Suppressor macrophage treated with lipopolysaccharide for 1 hour (primary cell): ENCODE measurements around the gene APOLD1.
"Not testable (repeated sequence)": the region's sequence is repeated elsewhere in the genome, so short reads cannot be mapped to it uniquely, and the experiment has no call there.

Experiments used
- DNase-seq, 3 donors: peaks; one replicate each; pipeline ENCODE4 v3.0.0-alpha.2; 2020 to 2022

The APOLD1 gene, protein sequence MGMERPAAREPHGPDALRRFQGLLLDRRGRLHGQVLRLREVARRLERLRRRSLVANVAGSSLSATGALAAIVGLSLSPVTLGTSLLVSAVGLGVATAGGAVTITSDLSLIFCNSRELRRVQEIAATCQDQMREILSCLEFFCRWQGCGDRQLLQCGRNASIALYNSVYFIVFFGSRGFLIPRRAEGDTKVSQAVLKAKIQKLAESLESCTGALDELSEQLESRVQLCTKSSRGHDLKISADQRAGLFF

DNA sequence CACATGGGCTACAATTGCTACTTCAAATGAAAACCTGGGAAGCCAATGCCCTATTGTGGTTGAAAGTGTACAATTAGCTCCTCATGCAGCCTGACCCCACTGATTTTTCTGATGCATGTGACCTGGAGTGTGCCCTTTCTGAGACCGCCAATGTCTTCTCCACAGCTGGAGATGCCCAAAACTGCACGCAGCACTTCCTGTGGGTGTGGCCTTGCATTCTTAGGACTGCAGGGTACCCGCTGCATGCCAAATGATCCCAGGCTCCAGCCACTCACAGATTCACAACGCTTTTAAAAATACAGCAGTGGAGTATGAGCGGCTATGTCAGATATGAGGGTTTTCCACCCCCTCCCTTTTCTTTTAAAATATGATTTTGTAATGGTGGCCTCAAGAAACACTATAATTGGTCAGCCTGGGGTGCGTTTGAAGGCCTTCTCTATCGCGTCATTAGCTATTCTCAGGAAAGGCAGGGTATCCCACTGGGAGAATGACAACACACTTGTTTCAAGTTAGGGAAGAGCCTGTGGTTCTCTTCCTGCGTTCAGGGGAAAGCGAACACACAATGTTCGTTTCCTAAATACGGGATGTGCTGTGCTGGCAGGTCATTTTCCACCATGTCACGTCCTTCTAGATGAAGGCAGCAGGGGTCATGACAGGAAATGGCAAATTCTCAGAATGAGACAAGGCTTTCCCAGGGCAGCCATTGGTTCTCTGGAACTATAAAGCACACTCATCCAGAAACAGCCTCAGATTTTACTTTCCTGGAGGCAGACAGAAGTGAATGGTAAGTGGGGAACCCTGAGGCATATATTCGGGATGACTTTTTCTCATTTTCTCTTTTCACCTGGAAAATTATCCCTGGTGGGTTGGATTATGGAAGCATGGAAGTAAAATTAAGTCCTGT, at the start of gene APOLD1:
Gene APOLD1, plus strand, starts transcription at position 749 of the 904 bp plus-strand sequence. Its CDS starts 33 bp downstream, at position 782.
- no peak for DNase-seq

DNA sequence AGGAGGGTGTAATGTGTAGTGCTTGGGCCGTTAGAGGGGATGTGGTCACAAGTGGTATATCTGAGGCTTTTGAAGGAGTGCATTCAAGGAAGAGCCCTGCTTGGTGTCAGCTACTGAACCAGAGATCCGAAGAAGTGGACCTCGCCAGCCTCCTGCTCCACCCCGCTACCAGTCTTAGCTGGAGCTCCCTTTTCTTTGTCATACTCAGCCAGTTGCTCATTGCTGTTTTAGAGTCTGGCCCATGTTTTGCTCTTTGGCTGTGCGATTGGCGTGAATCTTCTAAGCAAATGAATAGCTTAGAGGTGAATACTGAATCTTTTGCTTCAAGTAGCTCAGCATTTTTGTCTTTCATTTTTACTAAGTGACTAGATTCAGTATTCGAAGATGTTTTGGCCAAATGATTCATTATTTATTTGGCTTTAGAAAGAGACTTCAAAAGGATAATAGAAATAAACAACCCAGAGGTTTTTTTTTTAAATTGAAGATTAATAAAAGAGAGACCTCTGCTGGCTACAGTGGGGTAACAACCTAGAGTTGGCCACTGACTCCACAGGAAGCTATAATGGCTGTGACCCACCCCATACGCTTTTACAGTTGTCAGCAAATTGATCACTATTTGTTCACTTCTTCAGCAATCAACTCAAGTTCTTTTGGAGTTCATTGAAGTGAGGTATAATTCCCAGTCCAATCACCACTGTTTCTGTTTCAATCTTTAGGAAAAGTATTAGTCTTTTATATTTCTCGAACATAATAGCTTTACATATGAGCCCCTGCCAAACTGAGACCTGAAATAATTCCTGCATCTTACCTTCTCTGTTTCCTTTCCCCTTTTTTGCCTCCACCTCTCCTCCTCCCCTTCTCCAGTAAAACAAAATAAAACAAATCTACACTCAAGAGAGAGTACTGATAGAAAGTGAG, 48.4 kb upstream of the APOLD1 start:
- DNase-seq = peak; percentile 59 to 75 (median 73)

DNA sequence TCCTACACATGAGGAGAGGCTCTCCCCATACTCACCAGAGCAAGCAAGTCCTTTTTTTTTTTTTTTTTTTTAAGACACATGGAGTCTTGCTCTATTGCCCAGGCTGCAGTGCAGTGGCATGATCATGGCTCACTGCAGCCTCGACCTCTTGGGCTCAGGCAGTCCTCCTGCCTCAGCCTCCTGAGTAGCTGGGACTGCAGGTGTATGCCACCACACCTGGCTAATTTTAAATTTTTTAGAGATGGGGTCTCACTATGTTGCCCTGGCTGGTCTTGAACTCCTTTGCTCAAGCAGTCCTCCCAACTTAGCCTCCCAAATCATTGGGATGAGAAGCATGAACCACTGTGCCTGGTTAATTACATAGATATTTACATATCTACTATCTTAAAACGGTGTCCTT, 47.3 kb upstream of the APOLD1 start:
- not testable (repeated sequence) for DNase-seq

DNA sequence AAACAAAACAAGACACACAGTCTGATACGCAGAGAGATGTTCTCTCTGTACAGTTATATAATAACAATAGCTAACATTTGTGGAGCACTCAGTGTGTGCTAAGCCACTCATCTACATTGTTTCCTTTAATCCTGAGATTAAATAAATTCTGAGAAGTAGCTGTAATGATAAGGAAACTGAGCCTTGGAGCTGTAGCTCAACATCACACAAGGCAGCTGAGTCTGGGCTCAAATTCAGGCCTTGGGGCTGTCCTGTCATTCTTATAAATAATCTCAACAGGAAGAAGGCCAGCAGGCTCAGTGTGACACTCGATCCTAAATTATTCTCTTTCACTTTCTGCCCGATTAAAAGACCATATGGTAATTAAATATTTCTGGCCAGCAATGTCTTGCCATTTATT, 43.8 kb upstream of the APOLD1 start:
- peak in 1 of 3 donors; percentile 7 for DNase-seq

DNA sequence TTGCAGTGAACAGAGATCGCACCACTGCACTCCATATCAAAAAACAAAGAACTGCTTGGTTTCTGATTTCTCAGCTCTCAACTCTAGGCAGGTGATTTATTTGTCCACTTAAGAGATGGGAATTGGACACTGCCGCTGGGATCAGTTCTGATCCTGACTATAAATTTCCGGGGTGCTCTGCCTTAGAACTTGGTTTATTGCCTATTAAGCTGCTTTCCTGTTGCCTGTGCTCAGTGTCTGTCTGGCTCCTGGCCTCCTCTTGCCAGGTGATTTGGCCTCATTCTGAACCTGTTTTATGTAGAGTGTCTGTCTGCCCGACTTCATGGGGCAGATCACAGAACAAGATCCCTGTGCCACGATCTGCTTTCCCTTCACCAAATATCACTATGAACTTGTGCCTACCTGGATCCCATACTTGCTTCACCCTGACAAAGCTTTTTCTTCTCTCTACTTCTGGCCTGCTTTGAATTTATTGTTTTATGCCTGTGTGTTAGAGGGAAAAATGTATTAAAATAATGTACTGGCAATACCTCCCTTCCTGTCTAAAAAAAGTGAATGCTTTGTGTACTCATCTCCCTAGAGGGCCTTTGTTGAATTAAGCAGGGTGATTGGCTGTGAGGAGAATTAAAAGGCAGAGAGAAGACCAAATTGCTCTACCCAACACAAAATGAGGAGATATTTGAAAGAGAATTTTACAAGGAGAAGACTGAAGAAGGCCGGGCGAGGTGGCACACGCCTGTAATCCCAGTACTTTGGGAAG, 40.7 kb upstream of the APOLD1 start:
- no peak for DNase-seq

DNA sequence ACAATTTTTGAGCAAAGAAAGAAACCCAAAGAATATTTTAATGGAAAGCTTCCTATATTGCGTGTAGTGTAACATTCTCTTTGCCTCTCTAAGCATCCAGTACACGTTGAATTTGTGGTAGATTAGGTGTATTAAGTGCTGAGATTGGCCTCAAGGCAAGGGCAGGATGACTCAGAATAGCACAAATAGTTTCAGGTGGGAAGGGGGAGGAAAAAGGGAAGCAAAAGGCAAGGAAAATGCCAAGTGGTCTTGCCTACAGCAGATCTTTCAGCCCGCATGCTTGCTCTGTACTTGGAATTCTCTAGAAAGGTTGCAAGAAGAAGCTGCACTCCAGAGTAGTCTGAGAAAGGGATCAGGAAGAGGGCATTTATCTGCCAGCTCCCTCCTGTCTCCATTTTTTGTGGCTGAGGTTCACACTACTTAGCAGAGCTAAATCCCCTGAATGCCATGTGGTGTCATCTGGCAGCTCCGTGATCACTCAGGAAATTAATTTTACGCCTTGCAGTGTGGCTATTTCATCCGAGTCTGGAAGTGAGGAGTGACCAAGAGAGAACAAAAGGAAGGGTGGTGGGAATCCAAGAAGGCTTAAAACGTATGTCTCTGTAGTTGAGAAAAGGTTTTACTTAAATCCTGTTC, 39.8 kb upstream of the APOLD1 start:
- DNase-seq = no peak

DNA sequence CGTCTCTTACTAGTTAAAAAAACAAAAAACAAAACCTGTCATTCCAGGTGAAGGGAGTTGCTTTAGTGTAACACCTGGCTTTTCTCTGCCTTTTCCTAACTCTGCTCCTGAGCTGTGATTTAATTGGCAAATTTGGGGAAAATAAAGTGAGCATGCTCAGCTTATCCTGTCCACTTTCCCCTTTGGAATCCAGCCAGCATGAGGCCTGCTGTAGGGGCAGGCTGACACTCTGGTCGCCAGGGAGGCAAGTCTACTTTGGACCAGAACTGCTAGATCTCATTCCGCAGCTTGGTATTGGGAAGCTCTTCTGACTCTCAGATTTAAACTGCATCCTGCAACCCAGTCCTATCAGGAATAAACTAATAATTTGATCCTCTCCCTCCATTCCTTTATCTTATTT, 38.2 kb upstream of the APOLD1 start:
- DNase-seq = no peak

DNA sequence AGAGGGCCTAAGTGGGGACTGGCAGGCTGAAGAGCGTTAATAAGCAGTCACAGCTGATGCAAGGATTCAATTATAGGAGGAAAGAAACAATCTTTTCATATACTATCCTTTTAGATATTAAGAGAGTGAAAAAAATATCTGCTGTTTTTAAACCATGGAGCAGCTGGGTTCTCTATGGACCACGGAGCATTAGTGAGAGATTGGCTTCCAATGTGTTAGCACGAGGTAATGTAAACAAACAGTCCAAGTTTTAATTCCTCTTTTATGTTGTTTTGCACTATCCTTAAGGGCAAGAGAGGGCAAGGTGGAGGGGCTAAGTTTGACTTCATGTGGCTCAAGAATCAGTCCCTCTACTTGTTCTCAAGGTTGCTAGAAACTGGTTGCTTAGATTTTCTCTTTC, 37.4 kb upstream of the APOLD1 start:
- DNase-seq = no peak

DNA sequence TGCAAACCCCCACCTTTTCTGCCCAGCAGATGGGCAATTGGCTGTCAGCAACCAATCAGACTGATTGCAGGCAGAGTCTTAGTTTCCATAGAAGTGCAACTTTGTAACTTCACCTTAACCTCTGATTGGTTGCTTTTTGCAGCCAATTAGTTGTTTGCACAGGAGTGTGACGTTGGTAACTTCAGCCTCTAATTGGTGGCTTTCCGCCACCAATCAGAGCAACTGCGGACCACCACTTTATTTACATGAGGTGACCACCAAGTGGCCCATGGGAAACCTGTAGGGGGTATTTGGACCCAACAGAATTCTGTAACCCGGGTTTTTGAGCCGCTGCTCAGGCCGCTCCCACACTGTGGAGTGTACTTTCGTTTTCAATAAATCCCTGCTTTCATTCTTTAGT, 36.0 kb upstream of the APOLD1 start:
- DNase-seq = no peak

DNA sequence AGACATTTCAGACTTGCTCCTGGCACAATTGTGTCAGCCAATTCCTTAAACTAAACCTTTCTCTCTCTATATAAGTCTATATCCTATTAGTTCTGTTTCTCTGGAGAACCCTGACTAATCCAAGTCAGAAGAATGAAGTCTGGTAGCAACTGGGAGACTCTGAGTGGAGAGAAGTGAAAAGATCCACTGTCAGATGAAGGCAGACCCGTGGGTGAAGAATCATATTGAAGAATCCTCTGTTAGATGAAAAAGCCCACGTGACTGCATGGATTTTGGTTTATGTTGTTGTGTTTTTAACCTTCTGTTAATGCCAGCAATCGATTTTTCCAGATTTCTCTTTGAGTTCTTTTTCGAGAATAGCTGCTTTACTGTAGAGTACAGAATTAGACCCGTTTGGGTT, 29.5 kb upstream of the APOLD1 start:
- DNase-seq = no peak

DNA sequence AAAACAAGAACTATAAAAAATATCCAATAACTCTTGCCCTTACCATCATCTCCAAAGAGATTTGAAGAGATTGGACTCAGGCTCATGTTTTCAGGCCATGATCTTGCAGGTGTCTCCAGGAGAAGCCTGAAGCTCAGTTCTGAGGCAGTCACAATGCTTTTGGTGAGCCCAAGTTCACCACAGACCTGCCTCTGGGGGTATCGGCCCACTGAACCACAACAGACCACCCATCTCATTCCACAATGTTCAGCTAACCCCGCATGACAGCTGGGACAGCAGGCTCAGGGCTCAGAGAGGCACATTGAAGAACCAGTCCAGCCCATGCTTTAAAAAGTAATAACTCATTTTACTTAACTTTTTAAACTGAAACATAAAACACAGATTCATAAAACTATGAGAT, 28.3 kb upstream of the APOLD1 start:
- DNase-seq = no peak

DNA sequence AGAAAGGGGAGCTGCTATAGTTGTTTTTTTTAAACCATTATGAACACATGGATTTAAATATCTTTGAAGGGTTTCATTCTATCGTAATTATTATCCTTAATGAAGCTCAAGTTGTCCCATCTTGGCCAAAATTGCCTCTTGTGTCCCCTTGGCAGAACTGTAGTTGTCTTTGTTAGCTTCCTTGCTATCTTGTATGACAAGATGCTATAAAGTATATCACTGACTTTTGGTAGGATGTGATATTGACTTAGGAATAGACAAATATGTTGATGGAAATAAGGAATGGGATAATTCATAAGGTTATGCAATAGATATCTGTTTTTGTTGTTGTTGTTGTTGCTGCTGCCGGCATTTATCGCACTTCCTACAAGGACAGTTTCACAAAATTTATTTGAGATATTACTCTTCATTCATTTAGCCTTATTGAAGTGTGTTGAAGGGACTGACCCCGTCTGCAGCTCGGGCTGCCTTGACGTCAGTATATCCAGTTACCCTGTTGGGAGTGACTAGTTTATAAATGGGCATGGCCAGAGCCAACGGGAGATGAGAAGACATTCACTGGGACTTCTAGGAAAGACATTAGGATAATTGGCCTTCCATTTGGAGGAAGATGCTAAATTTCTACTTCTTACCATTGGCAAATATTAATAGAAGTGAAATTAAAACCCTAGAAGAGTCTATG, 26.1 kb upstream of the APOLD1 start:
- no peak for DNase-seq

DNA sequence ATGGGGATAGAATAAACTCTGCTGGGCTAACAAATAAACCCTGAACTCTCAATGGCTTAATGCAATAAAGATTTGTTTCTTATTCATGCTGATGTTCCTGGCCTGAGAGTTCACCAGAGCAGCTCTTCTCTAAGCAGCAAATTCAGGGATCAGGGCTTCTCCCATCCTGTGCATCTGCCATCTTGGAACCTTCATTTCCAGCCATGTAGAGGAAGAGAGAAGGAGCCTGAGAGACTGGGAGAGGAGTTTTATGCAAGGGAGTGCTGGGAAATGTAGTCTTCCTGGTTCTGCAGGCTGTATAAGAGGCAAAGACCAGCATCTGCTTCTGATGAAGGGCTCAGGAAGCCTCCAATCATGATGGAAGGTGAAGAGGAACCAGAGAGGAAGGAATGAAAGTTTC, 20.6 kb upstream of the APOLD1 start:
- no peak for DNase-seq

DNA sequence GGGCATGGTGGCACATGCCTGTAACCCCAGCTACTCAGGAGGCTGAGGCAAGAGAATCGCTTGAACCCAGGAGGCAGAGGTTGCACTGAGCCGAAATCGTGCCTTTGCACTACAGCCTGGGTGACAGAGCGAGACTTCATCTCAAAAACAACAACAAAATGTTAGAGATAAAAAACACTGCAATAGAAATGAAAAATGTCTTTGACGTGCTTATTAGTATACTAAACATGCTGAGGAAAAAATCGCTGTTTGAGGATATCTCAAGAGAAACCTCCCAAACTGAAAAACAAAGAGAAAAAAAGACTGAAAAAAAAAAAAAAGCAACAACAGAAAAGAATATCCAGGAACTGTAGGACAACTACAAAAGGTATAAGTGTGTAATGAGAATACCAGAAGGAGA, 15.2 kb upstream of the APOLD1 start:
- no peak for DNase-seq

DNA sequence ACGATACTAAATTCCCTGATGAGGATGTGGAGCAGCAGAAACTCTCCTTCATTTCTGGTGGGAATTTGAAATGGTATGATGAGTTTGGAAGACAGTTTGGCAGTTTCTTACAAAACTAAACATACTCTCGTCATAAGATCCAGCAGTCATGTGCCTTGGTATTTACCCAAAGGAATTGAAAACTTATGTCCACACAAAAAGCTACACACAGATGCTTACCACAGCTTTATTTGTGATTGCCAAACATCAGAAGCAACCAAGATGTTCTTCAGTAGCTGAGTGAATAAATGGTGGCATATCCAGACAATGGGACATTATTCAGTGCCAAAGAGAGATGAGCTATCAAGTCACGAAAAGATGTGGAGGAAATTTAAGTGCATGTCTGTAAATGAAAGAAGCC, 10.7 kb upstream of the APOLD1 start:
- DNase-seq = no peak

DNA sequence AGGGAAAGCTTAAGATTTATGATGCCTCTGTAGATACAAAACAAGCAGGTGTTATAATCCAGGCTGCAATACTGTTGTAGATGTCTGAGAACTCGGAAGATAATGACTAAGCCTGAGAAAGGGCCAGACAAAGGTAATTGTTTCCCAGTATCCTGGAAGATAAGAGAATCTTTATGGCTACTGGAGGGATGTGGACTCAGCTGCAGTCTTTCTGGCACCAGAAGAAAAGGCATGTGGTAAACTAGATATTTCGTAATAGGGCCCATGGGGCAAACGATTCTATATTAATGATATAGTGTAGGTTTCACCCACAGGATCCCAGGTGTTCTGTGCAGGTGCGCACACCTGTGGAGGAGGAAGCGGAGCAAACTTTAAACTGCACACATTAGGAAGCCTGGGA, 9.2 kb upstream of the APOLD1 start:
- no peak for DNase-seq

DNA sequence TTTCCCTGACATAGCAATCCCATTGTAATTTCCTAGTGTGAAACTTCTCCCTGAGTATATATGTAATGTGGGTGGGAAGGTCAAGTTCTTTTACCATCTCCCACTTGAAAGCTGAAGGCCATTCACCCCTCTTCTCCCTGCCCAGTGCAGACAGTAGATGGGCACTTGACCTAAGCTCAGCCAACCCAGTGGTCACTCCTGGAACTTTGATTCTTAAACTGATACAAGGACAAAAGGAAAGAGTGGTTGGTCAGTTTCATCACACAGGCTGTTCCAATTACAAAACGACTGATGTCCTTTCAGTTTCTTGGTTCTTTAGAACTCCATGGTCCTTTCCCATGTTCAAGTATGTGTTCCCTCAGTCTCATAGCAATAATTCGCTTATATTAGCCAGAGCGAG, 8.4 kb upstream of the APOLD1 start:
- DNase-seq = no peak

DNA sequence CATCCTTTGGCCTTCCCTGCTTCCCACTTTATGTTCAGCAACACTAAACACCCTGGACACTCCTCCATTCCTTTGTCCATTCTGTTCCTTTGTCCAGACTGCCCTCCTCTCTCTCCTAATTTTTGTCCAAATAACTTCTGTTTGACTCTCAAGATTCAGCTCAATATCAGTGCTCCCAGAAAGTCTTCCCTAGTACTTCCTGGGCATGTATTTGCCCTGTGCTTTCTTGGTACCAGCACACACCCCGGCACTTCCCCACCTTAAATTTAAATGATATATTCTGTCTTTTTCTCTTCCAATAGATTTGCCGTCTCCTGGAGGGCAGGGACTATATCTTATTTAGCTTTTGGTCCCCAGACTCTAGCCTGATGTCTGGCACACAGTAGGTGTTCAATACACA, 6.5 kb upstream of the APOLD1 start:
- no peak for DNase-seq

DNA sequence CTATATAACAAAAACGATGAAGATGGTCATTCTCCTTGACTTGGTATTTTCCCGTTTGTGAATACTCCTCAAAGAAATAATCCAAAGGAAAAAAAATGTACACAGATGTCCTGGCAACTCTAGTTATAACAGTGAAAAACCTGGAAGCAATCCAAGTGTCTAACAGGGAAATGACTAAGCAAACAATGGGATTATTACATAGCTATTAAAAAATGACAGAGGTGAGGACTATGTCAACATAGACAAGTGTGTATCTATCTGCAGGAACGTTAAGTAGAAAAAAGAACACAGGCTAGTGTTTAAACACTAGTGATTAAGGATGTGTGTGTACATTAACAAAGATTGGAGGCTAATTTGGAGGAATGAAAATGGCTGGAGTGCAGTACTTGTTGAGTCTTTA, 5.9 kb upstream of the APOLD1 start:
- DNase-seq = peak in 2 of 3 donors; percentile 18 to 35

DNA sequence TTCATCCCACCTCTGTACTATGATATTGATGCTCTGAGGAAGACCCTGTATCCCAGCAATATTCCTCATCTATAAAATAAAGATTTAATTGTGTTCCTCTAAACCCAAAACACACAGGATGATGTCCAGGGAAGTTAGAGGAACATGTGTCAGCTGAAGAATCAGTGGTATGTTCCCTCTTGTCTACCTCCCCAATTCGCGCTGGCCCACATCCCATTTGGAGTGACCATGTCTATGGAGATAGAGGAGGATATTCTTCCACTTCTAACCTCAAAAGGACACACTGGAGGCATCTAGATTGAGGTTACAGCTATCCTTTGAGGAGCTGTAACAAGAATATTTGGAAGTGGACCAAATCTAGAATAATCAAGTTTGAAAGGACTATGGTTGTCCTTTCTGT, 1.3 kb upstream of the APOLD1 start:
- DNase-seq = no peak

DNA sequence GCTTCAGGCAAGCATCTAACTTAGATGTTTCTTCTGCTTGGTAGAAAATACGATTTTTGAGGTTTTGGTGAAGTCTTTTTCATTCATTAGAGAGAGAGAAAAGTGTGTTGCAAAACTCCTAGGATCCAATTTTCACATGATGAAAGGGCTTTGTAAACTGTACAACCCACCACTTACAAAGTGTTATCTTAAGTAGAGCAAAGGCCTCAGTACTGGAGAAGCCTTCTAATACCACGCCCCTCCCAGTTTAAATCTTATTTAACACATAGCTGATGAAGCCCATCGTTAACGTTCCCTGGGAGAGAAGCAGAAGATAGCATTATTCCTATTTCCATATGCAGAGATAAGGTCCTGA, 869 bp downstream of the APOLD1 start:
- no peak for DNase-seq
